ENCODE data around the gene CCDC78. TPM values are rescaled to one million over a fixed set of nuclear protein-coding genes. Genes with fewer than 3 reads are reported as not detected.

CCDC78 gene
- total and polyA plus RNA-seq, 2 of the 13 experiments (the other 11 are each of a cell fraction or from before 2014, with no cell fraction given) = 0.53 to 1.5 TPM

DNA sequence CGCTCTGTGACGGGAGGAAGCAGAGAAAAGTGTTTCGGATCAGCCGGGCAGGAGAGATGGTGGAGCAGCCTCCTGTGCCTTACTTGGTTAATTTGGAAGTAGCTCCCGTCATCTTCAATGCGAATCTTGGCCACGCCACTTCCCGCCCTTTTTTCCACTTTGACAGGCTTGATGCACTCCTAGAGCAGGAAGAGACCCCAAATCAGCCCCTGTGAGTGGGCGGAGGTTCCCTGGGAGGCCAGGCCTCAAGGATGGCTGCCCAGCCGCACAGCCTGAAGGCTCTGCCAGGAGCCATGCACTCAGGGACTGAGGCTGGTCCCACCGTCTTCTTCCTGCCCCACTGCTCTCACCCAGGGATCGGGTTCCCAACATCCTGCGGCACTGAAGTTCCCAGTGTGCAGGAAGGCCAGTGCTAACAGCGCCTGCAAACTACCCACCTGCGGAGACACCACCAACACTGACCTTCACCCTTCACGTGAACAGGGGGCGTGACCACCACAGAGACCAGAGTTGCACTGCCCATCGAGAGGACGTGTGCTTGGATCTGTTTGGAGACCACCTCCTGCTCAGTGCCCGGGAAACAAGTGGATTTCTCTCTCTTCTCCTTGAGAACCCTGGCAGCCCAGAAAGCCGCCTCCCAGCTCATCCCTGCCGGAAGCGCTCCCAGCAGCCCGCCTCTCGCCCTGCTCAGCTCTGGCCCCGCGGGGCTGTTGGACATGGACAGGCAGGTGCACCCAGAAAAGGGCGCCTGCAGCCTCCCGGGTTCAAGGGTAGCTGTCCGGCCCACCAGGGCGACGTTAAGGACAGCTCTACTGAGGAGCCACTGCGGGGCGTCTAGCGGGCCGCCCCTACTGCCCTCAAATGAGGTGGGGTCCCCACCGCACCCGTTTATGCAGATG lies 13.6 kb upstream of the CCDC78 start (continued):
- TF ChIP-seq, protein P1, sequence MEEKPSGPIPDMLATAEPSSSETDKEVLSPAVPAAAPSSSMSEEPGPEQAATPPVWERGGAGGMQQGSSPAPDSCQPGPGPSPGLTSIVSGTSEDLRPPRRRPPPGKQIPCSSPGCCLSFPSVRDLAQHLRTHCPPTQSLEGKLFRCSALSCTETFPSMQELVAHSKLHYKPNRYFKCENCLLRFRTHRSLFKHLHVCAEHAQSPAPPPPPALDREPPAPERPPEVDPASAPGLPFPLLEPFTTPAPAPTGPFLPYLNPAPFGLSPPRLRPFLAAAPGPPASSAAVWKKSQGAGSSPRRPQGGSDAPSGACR (CRISPR knock-in tag; IDR thresholded peaks at IDR 0.05) = no peak
- TF ChIP-seq ZFP36L1 (CRISPR knock-in tag; IDR thresholded peaks at IDR 0.05) (no peak), ZNF234 (CRISPR knock-in tag; conservative IDR thresholded peaks at IDR 0.05) (no peak), ZNF225 (CRISPR knock-in tag; IDR thresholded peaks at IDR 0.05) (no peak), JDP2 (CRISPR knock-in tag; IDR thresholded peaks at IDR 0.05; ENCODE audit: borderline replicate concordance) (no peak), ZNF484 (CRISPR knock-in tag; IDR thresholded peaks at IDR 0.05; ENCODE audit: borderline replicate concordance, low read depth) (no peak), GATAD1 (CRISPR knock-in tag; IDR thresholded peaks at IDR 0.05) (peak; percentile 53; the same call in 1 of the 2 replicates), NKX3-1 (CRISPR knock-in tag; IDR thresholded peaks at IDR 0.05) (no peak), GABPA (IDR thresholded peaks at IDR 0.05; ENCODE audit: low read depth, low read length) (no peak), GABPA (CRISPR knock-in tag; IDR thresholded peaks at IDR 0.05; ENCODE audit: low read depth) (peak; percentile 26), BRD4 (CRISPR knock-in tag; IDR thresholded peaks at IDR 0.05) (0 out of 2 replicates have a peak, but pooled peaks have one; percentile 63), ONECUT2 (CRISPR knock-in tag; IDR thresholded peaks at IDR 0.05) (no peak), ZNF282 (IDR thresholded peaks at IDR 0.05; ENCODE audit: partially characterized antibody) (no peak), GTF2F1 (IDR thresholded peaks at IDR 0.05; ENCODE audit: low read length) (no peak), SP2 (CRISPR knock-in tag; IDR thresholded peaks at IDR 0.05) (peak; percentile 40; the same call in 1 of the 2 replicates), ZNF207 (IDR thresholded peaks at IDR 0.05; ENCODE audit: borderline replicate concordance) (no peak), NCOA2 (CRISPR knock-in tag; IDR thresholded peaks at IDR 0.05) (no peak), FOXO1 (CRISPR knock-in tag; IDR thresholded peaks at IDR 0.05) (no peak), RFXANK (CRISPR knock-in tag; IDR thresholded peaks at IDR 0.05) (no peak), ZNF382 (CRISPR knock-in tag; IDR thresholded peaks at IDR 0.05; ENCODE audit: borderline replicate concordance) (no peak), ZNF709 (CRISPR knock-in tag; IDR thresholded peaks at IDR 0.05) (no peak), ZNF337 (CRISPR knock-in tag; IDR thresholded peaks at IDR 0.05; ENCODE audit: borderline replicate concordance, low read depth) (no peak), NCOA1 (CRISPR knock-in tag; IDR thresholded peaks at IDR 0.05) (no peak)
- TF ChIP-seq, protein P2, sequence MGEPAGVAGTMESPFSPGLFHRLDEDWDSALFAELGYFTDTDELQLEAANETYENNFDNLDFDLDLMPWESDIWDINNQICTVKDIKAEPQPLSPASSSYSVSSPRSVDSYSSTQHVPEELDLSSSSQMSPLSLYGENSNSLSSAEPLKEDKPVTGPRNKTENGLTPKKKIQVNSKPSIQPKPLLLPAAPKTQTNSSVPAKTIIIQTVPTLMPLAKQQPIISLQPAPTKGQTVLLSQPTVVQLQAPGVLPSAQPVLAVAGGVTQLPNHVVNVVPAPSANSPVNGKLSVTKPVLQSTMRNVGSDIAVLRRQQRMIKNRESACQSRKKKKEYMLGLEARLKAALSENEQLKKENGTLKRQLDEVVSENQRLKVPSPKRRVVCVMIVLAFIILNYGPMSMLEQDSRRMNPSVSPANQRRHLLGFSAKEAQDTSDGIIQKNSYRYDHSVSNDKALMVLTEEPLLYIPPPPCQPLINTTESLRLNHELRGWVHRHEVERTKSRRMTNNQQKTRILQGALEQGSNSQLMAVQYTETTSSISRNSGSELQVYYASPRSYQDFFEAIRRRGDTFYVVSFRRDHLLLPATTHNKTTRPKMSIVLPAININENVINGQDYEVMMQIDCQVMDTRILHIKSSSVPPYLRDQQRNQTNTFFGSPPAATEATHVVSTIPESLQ (CRISPR knock-in tag; conservative IDR thresholded peaks at IDR 0.05) = no peak
- TF ChIP-seq, protein P3, sequence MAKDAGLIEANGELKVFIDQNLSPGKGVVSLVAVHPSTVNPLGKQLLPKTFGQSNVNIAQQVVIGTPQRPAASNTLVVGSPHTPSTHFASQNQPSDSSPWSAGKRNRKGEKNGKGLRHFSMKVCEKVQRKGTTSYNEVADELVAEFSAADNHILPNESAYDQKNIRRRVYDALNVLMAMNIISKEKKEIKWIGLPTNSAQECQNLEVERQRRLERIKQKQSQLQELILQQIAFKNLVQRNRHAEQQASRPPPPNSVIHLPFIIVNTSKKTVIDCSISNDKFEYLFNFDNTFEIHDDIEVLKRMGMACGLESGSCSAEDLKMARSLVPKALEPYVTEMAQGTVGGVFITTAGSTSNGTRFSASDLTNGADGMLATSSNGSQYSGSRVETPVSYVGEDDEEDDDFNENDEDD (CRISPR knock-in tag; IDR thresholded peaks at IDR 0.05; ENCODE audit: borderline replicate concordance) = no peak
- TF ChIP-seq, protein P4, sequence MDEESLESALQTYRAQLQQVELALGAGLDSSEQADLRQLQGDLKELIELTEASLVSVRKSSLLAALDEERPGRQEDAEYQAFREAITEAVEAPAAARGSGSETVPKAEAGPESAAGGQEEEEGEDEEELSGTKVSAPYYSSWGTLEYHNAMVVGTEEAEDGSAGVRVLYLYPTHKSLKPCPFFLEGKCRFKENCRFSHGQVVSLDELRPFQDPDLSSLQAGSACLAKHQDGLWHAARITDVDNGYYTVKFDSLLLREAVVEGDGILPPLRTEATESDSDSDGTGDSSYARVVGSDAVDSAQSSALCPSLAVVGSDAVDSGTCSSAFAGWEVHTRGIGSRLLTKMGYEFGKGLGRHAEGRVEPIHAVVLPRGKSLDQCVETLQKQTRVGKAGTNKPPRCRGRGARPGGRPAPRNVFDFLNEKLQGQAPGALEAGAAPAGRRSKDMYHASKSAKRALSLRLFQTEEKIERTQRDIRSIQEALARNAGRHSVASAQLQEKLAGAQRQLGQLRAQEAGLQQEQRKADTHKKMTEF (CRISPR knock-in tag; IDR thresholded peaks at IDR 0.05) = no peak
